Effector CD8-positive, alpha-beta T cell (primary cell): ENCODE results near the gene CFAP299.

Source experiments
- DNase-seq: peaks from one replicate; lab custom pipeline; 2025; lab: John Stamatoyannopoulos, UW

The CFAP299 gene

DNA sequence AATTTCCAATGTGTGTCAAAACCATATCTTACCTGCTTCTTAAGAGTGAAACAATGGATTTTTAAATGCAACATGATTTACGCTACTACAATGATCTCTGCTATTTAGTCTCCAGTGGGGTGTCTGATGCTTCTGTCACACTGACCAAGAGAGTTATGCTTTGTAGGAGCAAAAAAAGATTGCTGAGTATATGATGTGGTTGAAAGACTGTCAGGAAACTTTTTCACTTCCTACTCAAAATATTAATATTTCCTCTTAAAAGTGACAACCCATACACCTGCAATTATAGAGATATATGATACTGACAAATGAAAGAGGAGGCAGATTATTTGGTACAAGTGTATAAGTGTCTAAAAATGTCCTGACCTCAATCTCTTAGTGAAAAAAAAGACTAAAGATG, 589.8 kb downstream of the CFAP299 start:
- no peak for DNase-seq

DNA sequence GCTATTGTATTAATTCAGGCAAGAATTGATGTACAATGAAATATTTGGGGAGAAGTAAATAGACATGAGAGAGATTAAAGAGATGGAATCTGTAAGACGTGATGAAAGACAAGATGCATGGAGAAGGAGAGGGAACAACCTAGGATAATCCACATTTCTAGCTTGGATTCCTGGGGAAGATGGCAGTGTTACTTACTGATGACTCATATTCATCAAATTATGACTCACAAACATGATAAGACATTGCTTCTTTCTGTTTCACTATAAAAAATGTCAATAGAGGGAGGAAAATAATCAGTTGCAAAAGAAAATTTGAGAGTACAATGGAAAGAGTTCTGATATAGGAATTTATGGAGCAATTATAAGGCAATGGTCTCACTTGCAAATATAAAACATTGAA, 590.9 kb downstream of the CFAP299 start:
- DNase-seq: no peak

DNA sequence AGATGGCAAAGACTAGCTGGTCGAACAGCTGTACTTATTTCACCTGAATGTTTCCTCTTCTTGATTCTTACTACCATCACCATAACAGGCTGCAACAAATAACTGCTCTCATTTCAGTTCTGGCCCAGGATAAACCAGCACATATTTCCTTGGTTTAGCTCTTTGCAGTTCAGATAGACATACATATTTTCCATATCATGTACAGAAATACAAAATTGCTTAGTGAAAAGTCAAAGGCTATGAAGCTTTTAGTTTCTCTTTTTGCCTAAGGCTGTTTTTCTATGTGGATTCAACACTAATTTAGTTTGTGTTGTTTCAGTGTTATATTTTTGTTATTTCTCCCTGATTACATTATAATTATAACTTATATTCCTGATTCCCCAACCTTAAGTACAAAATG, 591.4 kb downstream of the CFAP299 start:
- no peak for DNase-seq

DNA sequence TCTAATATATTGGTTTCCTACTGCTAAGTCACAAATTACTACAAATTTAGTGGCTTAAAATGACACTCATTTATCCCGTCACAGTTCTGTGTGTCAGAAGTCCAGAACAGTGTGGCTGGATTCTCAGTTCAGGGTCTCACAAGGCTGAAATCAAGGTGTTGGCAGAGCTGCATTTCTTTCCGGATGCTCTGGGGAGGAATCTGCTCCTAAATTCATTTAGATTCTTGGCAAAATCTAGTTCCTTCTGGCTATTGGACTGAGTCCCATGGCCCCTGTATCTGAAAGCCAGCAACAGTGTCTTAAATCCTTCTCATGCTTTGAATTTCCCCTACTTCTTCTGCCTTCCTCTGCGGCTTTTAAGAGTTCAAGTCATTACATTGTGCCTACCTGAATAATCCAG, 591.9 kb downstream of the CFAP299 start:
- no peak for DNase-seq

DNA sequence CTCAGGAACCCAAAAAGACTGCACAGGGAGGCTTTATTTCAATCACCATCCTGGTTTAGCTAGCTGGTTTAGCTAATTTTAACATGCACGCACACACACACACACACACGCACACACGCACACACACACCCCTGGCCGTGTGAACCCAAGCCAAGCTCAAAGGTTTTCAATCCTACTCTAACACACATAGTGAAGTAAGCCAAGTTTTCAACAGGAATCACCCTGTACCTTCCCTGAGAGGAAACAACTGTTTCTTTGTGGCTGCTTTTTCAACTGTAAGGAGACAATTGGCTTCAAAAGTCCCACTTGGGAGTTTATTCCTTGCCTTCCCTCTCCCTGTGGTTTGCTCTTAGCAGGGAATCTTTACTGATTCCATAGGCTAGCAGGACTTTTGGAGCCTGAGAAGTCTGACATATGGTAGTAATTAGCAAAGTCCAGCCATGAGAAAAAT, 596.1 kb downstream of the CFAP299 start:
- DNase-seq: no peak

DNA sequence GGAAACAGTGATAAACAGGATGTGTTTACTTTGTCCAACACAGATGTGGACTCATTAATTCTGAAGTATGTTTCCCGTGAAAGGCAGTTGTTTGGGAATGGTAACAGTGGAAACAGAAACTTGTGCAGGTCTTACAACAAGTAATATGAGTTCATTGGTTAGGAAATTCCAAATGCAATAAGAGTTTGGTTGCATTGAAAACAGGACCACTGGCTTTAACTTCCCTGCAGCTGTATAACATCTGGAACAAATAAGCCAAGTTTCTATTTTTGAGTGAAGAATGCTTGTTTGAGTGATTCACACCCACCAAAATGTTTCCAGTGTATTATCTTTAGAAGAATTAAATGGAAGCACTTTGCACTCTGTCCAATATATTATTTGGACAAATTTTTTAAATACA, 612.6 kb downstream of the CFAP299 start:
- no peak for DNase-seq

DNA sequence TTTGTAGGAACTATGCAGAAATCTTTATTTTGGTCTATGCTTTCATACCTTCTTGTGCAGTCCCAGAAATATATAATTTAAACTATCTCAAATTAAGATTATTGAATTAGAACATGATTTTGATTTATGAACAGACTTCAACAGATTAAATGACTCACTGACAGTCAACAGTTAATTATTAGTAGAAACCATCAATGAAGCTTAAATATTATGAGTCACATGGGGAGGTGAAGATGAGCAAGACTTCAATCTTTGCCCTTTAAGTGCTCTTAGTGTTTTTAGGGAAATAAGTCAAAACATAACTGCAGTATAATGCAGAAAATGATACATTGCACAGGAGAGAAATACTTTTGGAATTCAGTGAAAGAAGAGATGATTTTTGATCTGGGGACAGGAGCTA, 613.5 kb downstream of the CFAP299 start:
- no peak for DNase-seq

DNA sequence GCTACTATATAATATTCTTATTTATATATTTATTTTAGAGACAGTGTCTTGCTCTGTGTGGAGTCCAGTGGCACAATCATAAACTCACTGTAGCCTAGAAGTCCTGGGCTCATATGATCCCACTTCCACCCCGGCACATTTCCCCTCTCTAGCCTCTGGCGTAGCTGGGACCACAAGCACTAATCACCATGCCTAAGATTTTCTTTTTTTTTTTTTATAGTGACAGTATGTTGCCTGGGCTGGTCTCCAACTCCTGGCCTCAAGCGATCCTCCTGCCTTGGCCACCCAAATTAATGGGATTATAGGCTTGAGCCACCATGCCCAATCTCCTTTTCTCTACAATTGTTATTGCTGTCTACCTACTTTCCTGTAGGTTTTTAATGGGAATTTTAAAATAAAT, 620.9 kb downstream of the CFAP299 start:
- no peak for DNase-seq

DNA sequence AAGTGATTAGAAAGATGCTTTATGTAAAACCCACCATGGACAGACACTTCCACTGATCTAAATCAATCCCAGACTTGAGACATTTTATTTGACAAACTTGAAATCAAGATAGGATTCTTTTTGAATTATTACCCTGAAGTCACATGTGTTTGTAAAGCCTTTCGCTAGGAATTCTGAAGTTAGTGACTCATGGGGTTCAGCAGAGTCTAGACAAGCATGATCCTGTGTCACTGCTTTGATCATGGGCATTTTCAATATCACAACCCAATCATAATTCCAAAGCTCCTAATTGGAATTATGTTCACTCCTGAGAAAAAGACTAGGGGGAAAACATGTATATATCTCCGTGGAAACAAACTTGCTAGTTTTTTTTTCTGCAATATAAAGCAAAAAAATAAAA, 627.5 kb downstream of the CFAP299 start:
- DNase-seq: no peak

DNA sequence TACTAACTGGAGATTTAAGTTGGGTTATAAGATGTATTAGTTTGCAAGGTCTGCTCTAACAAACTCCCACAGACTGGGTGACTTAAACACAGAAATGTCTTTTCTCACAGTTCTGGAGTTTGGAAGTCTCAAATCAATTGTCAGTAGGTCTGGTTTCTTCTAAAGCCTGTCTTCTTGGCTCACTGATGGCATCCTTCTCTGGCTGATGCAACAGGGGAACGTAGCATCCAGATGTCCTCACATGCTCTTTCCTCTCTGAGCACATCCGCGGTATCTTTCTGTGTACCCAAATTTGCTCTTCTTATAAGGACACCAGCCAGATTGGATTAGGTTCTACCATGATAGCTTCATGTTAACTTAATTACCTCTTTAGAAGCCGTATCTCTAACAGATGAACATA, 631.8 kb downstream of the CFAP299 start:
- no peak for DNase-seq

DNA sequence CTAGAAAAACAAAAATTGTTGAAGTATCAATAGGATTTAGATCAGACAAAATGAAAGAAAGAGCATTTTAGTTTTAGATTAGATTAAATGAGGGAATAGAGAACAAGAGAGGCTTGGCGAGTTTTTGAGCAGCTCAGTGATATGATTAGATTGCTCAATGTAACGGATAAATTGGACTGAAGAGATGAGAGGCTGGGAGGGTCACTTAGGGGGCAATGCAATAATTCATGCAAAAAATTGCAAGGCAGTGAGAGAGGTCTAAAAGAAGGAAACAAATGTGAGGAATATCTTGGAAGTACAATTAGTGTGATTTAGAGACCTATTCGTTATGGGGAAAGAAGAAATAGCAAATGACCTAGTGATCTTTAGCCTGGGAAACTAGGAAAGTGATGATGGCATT, 644.7 kb downstream of the CFAP299 start:
- no peak for DNase-seq

DNA sequence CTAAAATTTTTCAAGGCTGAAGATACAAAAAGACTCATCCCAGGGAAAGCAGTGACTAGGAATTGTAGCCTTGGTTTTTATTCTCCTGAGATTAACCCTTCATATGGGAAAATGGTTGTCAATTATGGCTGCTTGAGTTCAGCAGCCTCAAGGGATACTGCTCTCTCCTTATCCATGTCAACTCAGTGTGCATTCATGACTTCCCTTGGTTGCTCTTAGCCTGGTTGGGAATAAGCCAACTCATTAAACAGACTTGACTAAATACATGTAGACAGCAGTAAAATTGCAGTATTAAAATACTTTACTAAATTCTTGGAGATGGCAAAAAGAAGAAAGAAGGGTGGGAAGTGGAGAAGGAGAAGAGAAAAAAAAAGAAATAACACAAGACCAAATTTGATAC, 650.5 kb downstream of the CFAP299 start:
- no peak for DNase-seq

DNA sequence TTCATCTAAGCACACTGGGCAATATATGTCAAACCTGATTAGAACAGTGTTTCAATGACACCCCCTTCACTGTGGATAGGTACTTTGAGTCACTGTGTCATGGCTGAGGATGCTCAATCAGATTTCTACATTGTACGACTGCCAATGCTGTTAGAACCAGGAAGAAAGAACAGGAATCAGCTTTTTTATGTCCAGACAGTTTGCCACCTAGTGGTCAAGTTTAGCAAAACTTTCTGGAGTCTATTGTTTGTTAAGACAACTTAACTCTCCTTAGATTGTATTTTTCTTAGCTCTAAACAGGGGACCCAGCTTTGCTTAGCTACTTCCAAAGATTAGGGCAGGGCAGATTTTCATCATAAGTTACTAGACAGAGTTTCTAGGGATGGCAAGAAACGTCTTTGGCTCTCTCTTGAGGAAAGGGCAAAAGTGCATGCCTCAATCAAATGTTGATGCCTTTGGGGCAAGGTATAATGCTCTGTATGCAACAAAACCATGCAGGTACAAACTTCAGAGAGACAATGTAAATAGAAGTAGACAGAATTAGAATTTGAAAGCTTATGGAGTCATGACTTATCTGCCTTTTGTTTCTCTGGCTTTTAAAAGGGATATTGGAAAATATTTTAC, 654.5 kb downstream of the CFAP299 start:
- no peak for DNase-seq

DNA sequence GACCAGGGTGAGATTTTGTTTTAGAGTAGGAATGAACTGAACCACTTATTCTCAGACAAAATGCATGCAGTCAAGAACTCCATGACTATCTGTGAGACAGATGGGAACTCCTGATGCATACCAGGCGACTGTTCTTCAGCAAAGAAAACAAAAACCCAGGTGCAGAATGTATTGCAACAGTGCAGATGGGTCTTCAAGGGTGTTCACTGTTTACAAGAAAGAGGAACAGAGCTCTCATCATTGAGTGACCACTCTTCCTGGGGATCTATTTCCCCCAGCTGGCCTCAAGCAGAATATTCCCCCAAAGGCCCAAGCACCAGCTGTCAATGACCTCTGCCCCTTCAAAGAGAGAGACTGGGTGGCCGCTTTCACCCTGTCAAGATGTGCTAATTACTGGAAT, 655.3 kb downstream of the CFAP299 start:
- DNase-seq: no peak

DNA sequence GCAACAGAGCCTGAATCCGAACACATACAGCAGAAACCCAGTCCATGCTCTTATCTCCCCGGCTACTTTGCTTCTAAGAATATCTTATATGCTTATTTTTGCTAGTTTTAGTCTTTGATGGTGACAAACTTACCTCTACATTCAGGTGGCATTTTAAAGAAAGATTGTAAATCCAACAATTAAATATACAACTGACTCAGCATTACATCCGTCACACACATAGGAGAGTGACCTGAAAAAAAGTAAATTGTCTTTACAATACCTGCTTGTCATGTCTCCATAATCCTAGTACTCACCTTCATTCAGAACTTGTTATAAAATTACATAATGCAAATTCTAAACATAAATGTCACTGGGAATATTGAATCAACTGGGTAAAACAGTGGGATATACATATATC, 664.4 kb downstream of the CFAP299 start:
- DNase-seq: no peak

DNA sequence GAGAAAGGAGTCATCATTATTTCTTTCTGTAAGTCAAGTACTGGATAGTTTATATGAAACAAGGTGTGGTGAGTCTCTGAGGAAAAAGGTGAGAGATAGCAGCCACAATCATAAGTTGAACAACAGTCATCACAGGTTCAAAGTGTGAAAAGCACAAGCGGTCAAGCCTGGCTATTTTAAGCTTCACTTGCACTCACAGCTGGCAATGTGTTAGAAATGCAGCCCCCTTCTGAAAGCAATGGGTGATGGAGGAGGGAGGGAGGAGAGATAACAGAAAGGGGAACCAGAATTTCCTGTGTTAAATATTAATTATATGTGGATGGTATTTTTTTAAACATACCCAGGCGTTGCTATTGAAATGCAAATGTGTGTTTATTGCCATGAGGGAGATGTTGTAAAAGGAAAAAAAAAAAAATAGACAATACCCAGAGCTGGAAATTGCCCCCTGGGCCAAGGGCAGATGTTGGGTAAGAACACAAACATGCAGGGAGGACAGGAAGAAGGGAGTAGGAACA, 668.1 kb downstream of the CFAP299 start:
- no peak for DNase-seq

DNA sequence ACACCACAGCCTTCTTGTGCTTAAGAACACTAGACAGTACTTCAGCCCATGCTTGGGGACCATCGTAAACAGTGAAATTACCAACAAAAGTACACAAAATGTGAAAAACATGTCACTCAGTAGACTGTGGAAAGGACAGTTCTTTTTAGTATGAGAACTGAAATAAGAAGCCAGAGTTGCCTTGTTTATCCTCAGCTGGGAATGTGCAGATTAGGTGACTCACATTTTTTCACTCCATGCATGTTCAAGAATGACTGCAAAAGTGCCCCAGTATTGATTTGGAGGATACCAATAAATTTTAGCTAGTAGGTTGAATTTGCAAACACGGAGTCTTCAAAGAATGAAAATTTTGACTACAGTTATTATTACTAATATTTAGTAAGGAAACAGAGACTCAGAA, 671.9 kb downstream of the CFAP299 start:
- DNase-seq: no peak
